HepG2 (cell line): Measurements from ENCODE around the gene CST4. TPM values are rescaled to one million over a fixed set of nuclear protein-coding genes. Genes with fewer than 3 reads are reported as not detected.

Experiments used
- AKNA ChIP-seq: sonication (generic); formaldehyde crosslinking; IDR thresholded peaks from 2 replicates; pipeline ENCODE4 v1.4.0; 2020; ENCODE audit warnings: missing genetic modification reagents, borderline replicate concordance
- ARID2 ChIP-seq: sonication (generic); formaldehyde crosslinking; IDR thresholded peaks from 2 replicates; pipeline ENCODE4 v1.8.1; 2022; ENCODE audit warnings: mild to moderate bottlenecking, missing genetic modification reagents, borderline replicate concordance
- GATAD2A ChIP-seq: IDR thresholded peaks from 2 replicates; pipeline ENCODE4 v1.6.1; 2016
- NCOA5 ChIP-seq: sonication (generic); formaldehyde crosslinking; IDR thresholded peaks from 2 replicates; pipeline ENCODE4 v1.4.0; 2020; ENCODE audit warnings: missing genetic modification reagents
- USF2 ChIP-seq, 2 experiments: sonication (generic) in 1 of 2; formaldehyde crosslinking in 1 of 2; IDR thresholded peaks; 2 replicates each; pipeline versions ENCODE4 v1.5.1 to v1.6.1; 2011 to 2020; ENCODE audit warnings: borderline replicate concordance in 1 of 2, low read depth in 1 of 2, low read length in 1 of 2, mild to moderate bottlenecking in 1 of 2, missing genetic modification reagents in 1 of 2, moderate library complexity in 1 of 2
- ZHX2 ChIP-seq, 2 experiments: sonication (generic) in 1 of 2; formaldehyde crosslinking in 1 of 2; IDR thresholded peaks; 2 replicates each; pipeline versions ENCODE4 v1.6.1 to v1.9.0; 2014 to 2022; ENCODE audit warnings: antibody characterized with exemption in 1 of 2, borderline replicate concordance in 1 of 2, inconsistent platforms in 1 of 2, low read depth in 1 of 2, missing genetic modification reagents in 1 of 2
- ZNF263 ChIP-seq: sonication (generic); formaldehyde crosslinking; IDR thresholded peaks from 2 replicates; pipeline ENCODE4 v1.4.0; 2020; ENCODE audit warnings: missing genetic modification reagents
- ZNF280B ChIP-seq: sonication (generic); formaldehyde crosslinking; IDR thresholded peaks from 2 replicates; pipeline ENCODE4 v1.5.0; 2020; ENCODE audit warnings: missing genetic modification reagents, mild to moderate bottlenecking, borderline replicate concordance
- ZNF563 ChIP-seq: sonication (generic); formaldehyde crosslinking; IDR thresholded peaks from 2 replicates; pipeline ENCODE4 v1.8.0; 2022; ENCODE audit warnings: mild to moderate bottlenecking, moderate library complexity, missing genetic modification reagents
- ZNF652 ChIP-seq: IDR thresholded peaks from 2 replicates; pipeline ENCODE4 v1.6.1; 2016; ENCODE audit warnings: low read depth, borderline replicate concordance
- ZNF660 ChIP-seq: sonication (generic); formaldehyde crosslinking; IDR thresholded peaks from 2 replicates; pipeline ENCODE4 v1.5.1; 2020; ENCODE audit warnings: mild to moderate bottlenecking, low read depth, missing genetic modification reagents, borderline replicate concordance
- polyA plus RNA-seq, 8 experiments: library from polyadenylated mRNA; depleted of rRNA in 3 of 8; stranded (reverse) in 7 of 8; unstranded in 1 of 8; fragments of >200 nt; fragmentation: Illumina TruSeq in 4 of 8; extraction: Trizol in 4 of 8; gene quantifications; 2 replicates each; pipeline versions ENCODE4 v1.2.1 to v1.2.3, GENCODE V29; 2011 to 2016; ENCODE audit warnings: low read depth in 4 of 8, missing spikeins in 1 of 8, mixed read lengths in 1 of 8; ENCODE audit not compliant: insufficient read depth in 1 of 8
- total RNA-seq, 5 experiments: library from RNA; depleted of rRNA; stranded (reverse); fragments of >200 nt; fragmentation: Illumina TruSeq; extraction: Trizol; gene quantifications; 2 replicates each; pipeline ENCODE4 v1.2.3, GENCODE V29; 2016; ENCODE audit warnings: low read depth in 1 of 5

CST4 gene
- total and polyA plus RNA-seq, 2 of the 13 experiments (the other 11 are each of a cell fraction or from before 2014, with no cell fraction given) = not detected

- TF ChIP-seq ZNF660 (peak; percentile 59; the same call in 1 of the 2 replicates), AKNA (CRISPR knock-in tag) (no peak), ZHX2 (IDR thresholded peaks at IDR 0.05; ENCODE audit: low read depth) (peak; percentile 52; the same call in 1 of the 2 replicates), ZHX2 (CRISPR knock-in tag; IDR thresholded peaks at IDR 0.05; ENCODE audit: borderline replicate concordance) (peak; percentile 95; the same call in 1 of the 2 replicates), GATAD2A (peak; percentile 48), ARID2 (CRISPR knock-in tag) (no peak), ZNF652 (no peak), ZNF263 (peak; percentile 84), ZNF280B (peak; percentile 93), ZNF563 (CRISPR knock-in tag) (peak; percentile 95), NCOA5 (CRISPR knock-in tag) (no peak), USF2 (IDR thresholded peaks at IDR 0.05; ENCODE audit: low read depth, low read length) (no peak), USF2 (CRISPR knock-in tag; IDR thresholded peaks at IDR 0.05; ENCODE audit: borderline replicate concordance) (peak; percentile 33; the same call in 1 of the 2 replicates)
Measured at GRCh38 chr20:23637282-23638221, 51.3 kb downstream of the CST4 start, which contains the start of gene CST3 (continued).
